Lower leg skin (tissue), 3 donors: ENCODE measurements around the gene ESF1.

Experiments
- POLR2A ChIP-seq, 2 donors: fragments of 450-650 bp; IDR thresholded peaks; one replicate each; pipeline ENCODE4 v1.6.1; 2016 to 2017; ENCODE audit warnings: antibody characterized with exemption in 2 of 2, mild to moderate bottlenecking in 1 of 2, moderate library complexity in 1 of 2
- TF ChIP-seq, protein P1 (sequence below), 3 donors: fragments of 450-650 bp; IDR thresholded peaks; one replicate each; pipeline ENCODE4 v1.5.1; 2016; ENCODE audit warnings: antibody characterized with exemption in 3 of 3, mild to moderate bottlenecking in 3 of 3, moderate library complexity in 2 of 3

DNA sequence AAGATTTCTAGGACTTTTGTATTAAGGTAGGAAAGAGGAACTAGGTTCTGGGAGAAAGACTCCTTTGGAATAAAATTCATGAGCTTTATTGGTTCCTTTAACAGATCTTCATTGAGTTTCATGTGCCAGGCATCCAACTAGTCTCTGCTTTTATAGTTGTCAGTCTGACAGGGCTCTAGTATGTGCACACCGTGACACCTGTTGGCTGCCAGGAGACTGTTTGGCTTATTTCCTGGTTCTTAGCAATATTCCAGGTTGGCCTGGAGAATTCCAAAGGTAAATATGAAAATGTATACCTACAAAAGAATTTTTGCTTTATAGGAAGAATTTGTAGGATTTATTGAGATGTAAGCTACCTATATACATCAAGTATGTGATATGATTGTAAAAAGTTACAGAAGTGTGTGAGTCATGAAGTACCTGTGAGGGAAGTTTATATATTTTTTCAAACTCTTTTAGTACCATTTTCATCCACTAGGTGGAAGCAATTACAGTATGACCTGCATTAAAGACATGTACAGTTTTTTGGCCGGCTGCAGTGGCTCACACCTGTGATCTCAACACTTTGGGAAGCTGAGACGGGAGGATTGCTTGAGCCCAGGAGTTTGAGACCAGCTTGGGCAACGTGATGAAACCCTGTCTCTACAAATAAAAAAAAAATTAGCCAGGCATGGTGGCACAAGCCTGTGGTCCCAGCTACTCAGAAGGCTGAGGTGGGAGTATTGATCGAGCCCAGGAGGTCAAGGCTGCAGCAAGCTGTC, 35.3 kb upstream of the ESF1 start:
- TF ChIP-seq, protein P1, sequence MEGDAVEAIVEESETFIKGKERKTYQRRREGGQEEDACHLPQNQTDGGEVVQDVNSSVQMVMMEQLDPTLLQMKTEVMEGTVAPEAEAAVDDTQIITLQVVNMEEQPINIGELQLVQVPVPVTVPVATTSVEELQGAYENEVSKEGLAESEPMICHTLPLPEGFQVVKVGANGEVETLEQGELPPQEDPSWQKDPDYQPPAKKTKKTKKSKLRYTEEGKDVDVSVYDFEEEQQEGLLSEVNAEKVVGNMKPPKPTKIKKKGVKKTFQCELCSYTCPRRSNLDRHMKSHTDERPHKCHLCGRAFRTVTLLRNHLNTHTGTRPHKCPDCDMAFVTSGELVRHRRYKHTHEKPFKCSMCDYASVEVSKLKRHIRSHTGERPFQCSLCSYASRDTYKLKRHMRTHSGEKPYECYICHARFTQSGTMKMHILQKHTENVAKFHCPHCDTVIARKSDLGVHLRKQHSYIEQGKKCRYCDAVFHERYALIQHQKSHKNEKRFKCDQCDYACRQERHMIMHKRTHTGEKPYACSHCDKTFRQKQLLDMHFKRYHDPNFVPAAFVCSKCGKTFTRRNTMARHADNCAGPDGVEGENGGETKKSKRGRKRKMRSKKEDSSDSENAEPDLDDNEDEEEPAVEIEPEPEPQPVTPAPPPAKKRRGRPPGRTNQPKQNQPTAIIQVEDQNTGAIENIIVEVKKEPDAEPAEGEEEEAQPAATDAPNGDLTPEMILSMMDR (IDR thresholded peaks at IDR 0.05) = no peak
- TF ChIP-seq POLR2A (IDR thresholded peaks at IDR 0.05) = no peak
